Tibial nerve (tissue), 4 donors: ENCODE measurements around the gene SIN3A. TPM values are rescaled to one million over a fixed set of nuclear protein-coding genes. Genes with fewer than 3 reads are reported as not detected.

Experiments
- DNase-seq, 2 donors: peaks; one replicate each; pipeline ENCODE4 v3.0.0-alpha.2; 2019; ENCODE audit warnings: low spot score in 2 of 2
- H3K27ac ChIP-seq, 4 donors: fragments of 200-600 bp; sonication (generic) in 3 of 4; one replicate each; pipeline ENCODE4 v1.5.1; 2017 to 2019; ENCODE audit warnings: mild to moderate bottlenecking in 1 of 4
- H3K27me3 ChIP-seq, 2 donors: fragments of 200-600 bp; sonication (generic) in 1 of 2; one replicate each; pipeline versions ENCODE4 v1.5.1 to v1.6.0; 2017 to 2019
- H3K36me3 ChIP-seq, 3 donors: fragments of 200-600 bp; sonication (generic); one replicate each; pipeline ENCODE4 v1.5.1; 2018 to 2019
- H3K4me1 ChIP-seq, 4 donors: fragments of 200-600 bp; sonication (generic) in 3 of 4; one replicate each; pipeline ENCODE4 v1.5.1; 2017 to 2019
- H3K4me3 ChIP-seq, 4 donors: fragments of 200-600 bp; sonication (generic) in 3 of 4; one replicate each; pipeline ENCODE4 v1.5.1; 2017 to 2019; ENCODE audit warnings: mild to moderate bottlenecking in 1 of 4, moderate library complexity in 1 of 4
- H3K9me3 ChIP-seq, 4 donors: fragments of 200-600 bp; sonication (generic) in 3 of 4; one replicate each; pipeline ENCODE4 v1.5.1; 2017 to 2019
- EP300 ChIP-seq, 2 donors: sonication (generic); formaldehyde crosslinking; IDR thresholded peaks; one replicate each; pipeline ENCODE4 v1.6.1; 2017; ENCODE audit warnings: antibody characterized with exemption in 2 of 2, mild to moderate bottlenecking in 1 of 2
- POLR2A ChIP-seq, 2 donors: fragments of 450-650 bp; IDR thresholded peaks; one replicate each; pipeline ENCODE4 v1.6.1; 2017; ENCODE audit warnings: antibody characterized with exemption in 2 of 2, mild to moderate bottlenecking in 2 of 2, moderate library complexity in 2 of 2
- WGBS, 2 donors: methylation state at CpG; one replicate each; pipeline ENCODE4 v1.1.5; 2018; 5-methylcytosine and 5-hydroxymethylcytosine counted together
- total RNA-seq, 4 donors: library from RNA; depleted of rRNA; stranded (reverse); fragments of >200 nt; gene quantifications; one replicate each; pipeline ENCODE4 v1.1.0, GENCODE V29; 2016
- TF ChIP-seq, protein P1 (sequence below), 5 experiments: fragments of 200-600 bp in 3 of 5; fragments of 450-650 bp in 2 of 5; sonication (generic) in 3 of 5; IDR thresholded peaks; one replicate each; pipeline ENCODE4 v1.5.1; 2016 to 2019; ENCODE audit warnings: antibody characterized with exemption in 5 of 5, mild to moderate bottlenecking in 3 of 5, moderate library complexity in 2 of 5

The SIN3A gene
- total RNA-seq, 4 donors from 2014 or later = 40.2 to 59.4 (median 43.1) TPM

DNA sequence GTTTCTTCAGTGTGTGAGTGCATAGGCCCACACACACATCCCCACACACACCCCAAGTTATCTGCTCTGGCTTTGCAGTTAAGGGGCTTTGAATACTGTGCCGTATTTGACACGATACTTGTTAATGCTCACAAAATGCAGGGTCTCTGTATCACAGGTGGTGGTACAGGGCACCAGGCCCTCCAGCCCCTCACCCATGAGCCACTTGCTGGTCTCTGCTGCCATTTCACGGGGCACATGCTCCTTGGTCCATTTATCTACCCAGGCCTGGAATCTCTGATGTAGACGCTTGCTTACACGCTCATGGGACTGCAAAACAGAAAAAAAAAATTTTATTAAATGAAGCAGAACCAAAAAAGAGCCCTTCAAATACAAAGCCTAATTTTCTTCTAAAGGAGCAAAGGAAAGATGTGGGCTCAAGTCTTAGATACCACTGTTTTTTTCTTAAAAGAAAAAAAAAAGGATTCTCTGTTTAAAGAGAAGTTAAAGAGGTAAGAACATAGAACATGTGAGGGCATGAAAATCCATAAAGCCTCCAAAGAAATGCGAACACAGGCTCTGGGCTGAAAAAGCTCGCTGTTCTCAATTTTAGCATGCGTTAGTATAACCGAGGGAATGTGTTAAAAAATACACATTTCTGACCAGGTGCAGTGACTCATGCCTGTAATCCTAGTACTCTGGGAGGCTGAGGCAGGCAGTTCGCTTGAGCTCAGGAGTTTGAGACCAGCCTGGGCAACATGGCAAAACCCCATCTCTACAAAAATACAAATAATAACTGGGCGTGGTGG is 79.4 kb downstream of the SIN3A start:
- no peak overlapping the region for H3K4me3 ChIP-seq

DNA sequence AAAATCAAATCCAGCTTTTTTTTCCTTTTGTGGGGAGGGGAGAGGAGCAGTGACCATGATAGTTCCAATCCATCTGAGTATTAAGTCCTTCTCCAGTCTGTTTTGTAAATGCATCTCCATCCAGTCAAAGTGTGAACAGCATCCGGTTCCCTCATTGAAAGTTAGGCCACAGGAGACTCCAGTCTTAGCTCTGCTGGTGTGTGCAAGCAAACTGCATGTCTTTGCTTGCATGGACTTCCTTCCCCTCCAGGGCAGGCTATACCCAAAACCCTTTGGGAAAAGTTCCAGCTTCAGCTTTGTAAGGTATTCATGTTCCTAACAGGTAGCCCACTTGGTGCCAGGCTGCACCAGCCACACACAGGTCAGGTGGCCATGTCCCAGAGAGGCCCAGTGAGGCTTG is 80.0 kb downstream of the SIN3A start:
- no peak for TF ChIP-seq POLR2A (IDR thresholded peaks at IDR 0.05)
- no peak for TF ChIP-seq EP300 (IDR thresholded peaks at IDR 0.05)
- TF ChIP-seq, protein P1, sequence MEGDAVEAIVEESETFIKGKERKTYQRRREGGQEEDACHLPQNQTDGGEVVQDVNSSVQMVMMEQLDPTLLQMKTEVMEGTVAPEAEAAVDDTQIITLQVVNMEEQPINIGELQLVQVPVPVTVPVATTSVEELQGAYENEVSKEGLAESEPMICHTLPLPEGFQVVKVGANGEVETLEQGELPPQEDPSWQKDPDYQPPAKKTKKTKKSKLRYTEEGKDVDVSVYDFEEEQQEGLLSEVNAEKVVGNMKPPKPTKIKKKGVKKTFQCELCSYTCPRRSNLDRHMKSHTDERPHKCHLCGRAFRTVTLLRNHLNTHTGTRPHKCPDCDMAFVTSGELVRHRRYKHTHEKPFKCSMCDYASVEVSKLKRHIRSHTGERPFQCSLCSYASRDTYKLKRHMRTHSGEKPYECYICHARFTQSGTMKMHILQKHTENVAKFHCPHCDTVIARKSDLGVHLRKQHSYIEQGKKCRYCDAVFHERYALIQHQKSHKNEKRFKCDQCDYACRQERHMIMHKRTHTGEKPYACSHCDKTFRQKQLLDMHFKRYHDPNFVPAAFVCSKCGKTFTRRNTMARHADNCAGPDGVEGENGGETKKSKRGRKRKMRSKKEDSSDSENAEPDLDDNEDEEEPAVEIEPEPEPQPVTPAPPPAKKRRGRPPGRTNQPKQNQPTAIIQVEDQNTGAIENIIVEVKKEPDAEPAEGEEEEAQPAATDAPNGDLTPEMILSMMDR (IDR thresholded peaks at IDR 0.05) = no peak
- no peak for DNase-seq
- H3K4me1 ChIP-seq = peaks cover 0 to 26% (median 8%) of the 10 kb centered on the region in 4 donors
- H3K9me3 ChIP-seq = no peaks in the 10 kb centered on the region
- no peaks in the 10 kb centered on the region for H3K27me3 ChIP-seq
- 83 to 84% methylated on average over 1 of the region's 1 CpG for WGBS, 2 donors
- no peak overlapping the region for H3K27ac ChIP-seq
- H3K36me3 ChIP-seq = peaks cover 0 to 69% (median 6%) of the 10 kb centered on the region in 3 donors
- H3K4me3 ChIP-seq = no peak overlapping the region

More for the DNA sequence above, 79.4 kb downstream of the SIN3A start:
- Histone ChIP-seq H3K36me3 (peaks cover 0 to 69% (median 6%) of the 10 kb centered on the region in 3 donors), H3K4me1 (peaks cover 0 to 19% (median 8%) of the 10 kb centered on the region in 4 donors), H3K27me3 (no peaks in the 10 kb centered on the region), H3K27ac (no peak overlapping the region), H3K9me3 (no peaks in the 10 kb centered on the region)
- DNase-seq = no peak
- TF ChIP-seq EP300 (IDR thresholded peaks at IDR 0.05) = no peak
- 93 to 94% methylated on average over 11 of the region's 11 CpGs for WGBS, 2 donors

DNA sequence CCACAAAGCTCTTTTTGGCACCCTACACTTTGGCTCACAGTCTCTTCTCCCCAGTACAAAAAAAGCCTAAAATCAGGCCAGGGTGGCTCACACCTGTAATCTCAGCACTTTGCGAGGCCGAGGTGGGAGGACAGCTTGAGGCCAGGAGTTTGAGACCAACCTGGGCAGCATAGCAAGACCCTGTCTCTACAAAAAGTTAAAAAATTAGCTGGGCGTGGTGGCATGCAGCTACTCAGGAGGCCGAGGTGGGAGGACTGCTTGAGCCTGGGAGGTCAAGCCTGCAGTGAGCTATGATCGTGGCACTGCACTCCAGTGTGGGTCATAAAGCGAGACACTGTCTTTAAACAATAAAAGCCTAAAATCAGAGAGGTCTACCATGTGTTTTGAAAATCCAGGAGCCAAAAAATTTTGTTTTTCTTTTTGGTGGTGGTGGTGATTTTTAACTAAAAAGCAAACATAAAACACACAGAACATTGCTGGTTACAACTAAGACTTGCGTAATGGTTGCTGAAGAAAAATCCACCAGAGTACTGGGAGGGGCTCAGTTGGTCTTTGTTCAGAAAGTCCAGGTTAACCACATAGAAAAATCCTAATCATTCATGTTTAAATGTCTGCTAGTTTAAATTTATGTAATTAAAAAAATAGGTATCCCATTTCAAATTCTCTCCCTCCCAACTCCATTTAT is 81.5 kb downstream of the SIN3A start:
- DNase-seq = no peak
- Histone ChIP-seq H3K4me3 (no peak overlapping the region), H3K4me1 (peaks cover 0 to 28% (median 8%) of the 10 kb centered on the region in 4 donors), H3K9me3 (no peaks in the 10 kb centered on the region), H3K36me3 (peaks cover 0 to 69% (median 6%) of the 10 kb centered on the region in 3 donors), H3K27me3 (no peaks in the 10 kb centered on the region), H3K27ac (no peak overlapping the region)
- TF ChIP-seq, protein P1 (IDR thresholded peaks at IDR 0.05) = no peak
- no peak for TF ChIP-seq POLR2A (IDR thresholded peaks at IDR 0.05)
- no peak for TF ChIP-seq EP300 (IDR thresholded peaks at IDR 0.05)
- 90 to 93% methylated on average over 7 of the region's 7 CpGs for WGBS, 2 donors

DNA sequence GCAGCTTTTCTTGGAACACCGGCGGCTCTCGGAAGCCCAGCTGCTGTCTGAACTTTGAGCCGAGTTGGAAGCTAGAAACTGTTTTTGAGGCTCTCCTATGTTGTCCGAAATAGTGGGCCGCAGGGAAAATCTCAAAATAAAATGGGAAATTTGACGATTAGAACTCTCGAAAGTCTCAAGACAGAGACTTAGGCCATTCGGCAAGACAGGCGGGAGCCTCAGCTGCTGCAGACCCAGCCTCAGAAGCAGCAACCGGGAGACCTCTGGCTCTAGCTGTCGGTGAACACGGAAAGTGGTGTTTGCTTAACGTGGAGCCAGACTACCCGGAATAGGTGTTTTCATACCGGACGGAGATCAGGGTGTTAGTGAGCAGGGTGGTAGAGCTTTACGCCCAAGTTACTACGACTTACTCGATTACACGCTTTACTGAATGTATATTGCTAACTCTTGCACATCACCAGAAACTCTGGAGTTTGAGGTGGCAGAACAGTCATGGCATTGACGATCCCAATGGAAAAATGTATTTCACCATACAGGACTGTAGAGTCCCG is 82.7 kb downstream of the SIN3A start:
- TF ChIP-seq POLR2A (IDR thresholded peaks at IDR 0.05) (no peak), EP300 (IDR thresholded peaks at IDR 0.05) (no peak)
- TF ChIP-seq, protein P1 (IDR thresholded peaks at IDR 0.05) = no peak
- no peak for DNase-seq
- peak overlapping the region; percentile 91 to 98 (median 95) for H3K27ac ChIP-seq
- H3K36me3 ChIP-seq = peaks cover 0 to 69% (median 6%) of the 10 kb centered on the region in 3 donors
- H3K4me3 ChIP-seq = peak overlapping the region; percentile 80 to 97 (median 87)
- peaks cover 0 to 28% (median 8%) of the 10 kb centered on the region in 4 donors for H3K4me1 ChIP-seq
- H3K27me3 ChIP-seq = no peaks in the 10 kb centered on the region
- 4 to 6% methylated on average over 23 of the region's 23 CpGs for WGBS, 2 donors
- H3K9me3 ChIP-seq = no peaks in the 10 kb centered on the region

DNA sequence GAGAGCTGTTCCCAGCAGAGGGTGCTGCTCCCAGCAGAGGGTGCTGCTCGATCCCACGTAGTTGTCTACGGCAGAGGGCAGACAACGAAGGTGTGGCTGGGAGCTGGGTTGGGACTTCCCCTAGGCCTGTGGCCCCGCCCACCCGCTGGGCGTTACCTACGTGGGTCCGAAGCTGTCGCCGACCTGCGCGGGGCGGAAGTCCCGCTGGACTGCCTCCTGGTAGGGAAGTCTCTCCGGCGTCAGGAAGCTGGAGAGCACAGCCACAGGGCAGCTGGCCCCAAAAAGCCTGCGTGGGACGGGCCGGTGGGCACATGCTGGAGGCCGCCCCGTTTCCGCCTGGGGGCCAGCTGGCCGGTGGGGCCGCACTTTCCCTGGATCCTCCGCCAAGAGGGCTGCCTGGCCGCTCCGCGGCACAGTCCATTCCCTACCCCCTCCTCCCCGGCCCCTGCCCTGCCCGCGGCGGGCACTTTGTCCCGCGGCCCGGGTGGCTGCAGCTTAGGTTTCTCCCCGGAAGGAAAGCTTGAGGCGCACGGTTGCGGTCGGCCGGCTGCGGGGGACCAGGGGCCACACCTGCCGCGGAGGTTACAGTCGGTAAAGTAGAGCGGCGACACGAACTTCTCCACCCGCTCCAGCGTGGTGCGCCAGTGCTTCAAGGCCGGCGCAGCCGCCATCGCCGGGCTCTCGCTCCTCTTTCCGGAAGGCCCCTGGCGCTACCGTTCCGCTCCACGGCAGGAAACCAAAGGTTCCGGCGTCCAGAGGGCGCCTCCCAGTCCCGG is 83.4 kb downstream of the SIN3A start, which contains the start of gene MAN2C1:
Gene MAN2C1, minus strand, starts transcription at position 695 of the 776 bp plus-strand sequence. Its CDS starts 24 bp downstream, at position 671.
- TF ChIP-seq EP300 (IDR thresholded peaks at IDR 0.05) = peak; percentile 26 to 74
- TF ChIP-seq POLR2A (IDR thresholded peaks at IDR 0.05) = peak; percentile 52 to 61
- TF ChIP-seq, protein P1 (IDR thresholded peaks at IDR 0.05) = peak in 4 of 5 experiments; percentile 53 to 84 (median 78)
- WGBS, 2 donors = 0 to 1% methylated on average over 31 to 54 of the region's 67 CpGs
- peaks cover 0 to 69% (median 6%) of the 10 kb centered on the region in 3 donors for H3K36me3 ChIP-seq

More for the DNA sequence above, 83.4 kb downstream of the SIN3A start, which contains the start of gene MAN2C1:
- Histone ChIP-seq H3K27ac (peak within 1 kb of the TSS; percentile 91 to 98 (median 95)), H3K9me3 (no peaks in the 10 kb centered on the region), H3K4me1 (peaks cover 0 to 28% (median 8%) of the 10 kb centered on the region in 4 donors), H3K4me3 (peak within 1 kb of the TSS; percentile 80 to 97 (median 87)), H3K27me3 (no peaks in the 10 kb centered on the region)
- peak; percentile 82 to 90 for DNase-seq
